Adrenal gland (tissue), 12 donors: Measurements from ENCODE around the gene FAM25C. TPM values are rescaled to one million over a fixed set of nuclear protein-coding genes. Genes with fewer than 3 reads are reported as not detected.
"Not testable (repeated sequence)": the region's sequence is repeated elsewhere in the genome, so short reads cannot be mapped to it uniquely, and the experiment has no call there.

Experiments
- DNase-seq, 7 donors: peaks; one replicate each; pipeline ENCODE4 v3.0.0-alpha.2; 2019 to 2020
- H3K27ac ChIP-seq, 5 donors: fragments of 200-600 bp; sonication (generic) in 4 of 5; 1 replicate in 3 of 5; 2 replicates in 2 of 5; pipeline versions ENCODE4 v1.5.1 to v1.8.0; 2016 to 2020; ENCODE audit warnings: mild to moderate bottlenecking in 1 of 5
- H3K27me3 ChIP-seq: fragments of 200-600 bp; 2 replicates; pipeline ENCODE4 v1.8.0; 2021
- H3K36me3 ChIP-seq, 2 donors: fragments of 200-600 bp; replicated peaks in 1 of 2; 1 replicate in 1 of 2; 2 replicates in 1 of 2; pipeline versions ENCODE4 v1.5.1 to v1.8.0; 2018 to 2022
- H3K4me1 ChIP-seq, 2 donors: fragments of 200-600 bp; replicated peaks in 1 of 2; 1 replicate in 1 of 2; 2 replicates in 1 of 2; pipeline versions ENCODE4 v1.5.1 to v1.8.0; 2018 to 2021
- H3K4me3 ChIP-seq, 4 donors: fragments of 200-600 bp; sonication (generic) in 3 of 4; one replicate each; pipeline ENCODE4 v1.5.1; 2016 to 2018
- H3K9me3 ChIP-seq, 3 donors: fragments of 200-600 bp; sonication (generic) in 1 of 3; replicated peaks in 1 of 3; 1 replicate in 2 of 3; 2 replicates in 1 of 3; pipeline versions ENCODE4 v1.5.1 to v1.8.0; 2016 to 2021
- WGBS, 4 donors: extraction: QIAGEN DNeasy Blood & Tissue Kit in 2 of 4; methylation state at CpG; one replicate each; pipeline versions ENCODE4 v1.1.5 to v1.1.7; 2013 to 2017; 5-methylcytosine and 5-hydroxymethylcytosine counted together
- intact Hi-C, 2 donors: fragments of 100-400 bp; cut with DNase I; formaldehyde crosslinking; loops; one replicate each; pipeline versions ENCODE4 v1.14.1 to v1.15.0; 2022 to 2023
- polyA plus RNA-seq, 3 donors: library from polyadenylated mRNA; stranded (reverse); fragments of 200-250 nt in 2 of 3; fragments of 350-450 nt in 1 of 3; fragmentation: Illumina TruSeq in 1 of 3; extraction: RNeasy Lipid Tissue Mini Kit (QIAGEN cat#74804) in 1 of 3; gene quantifications; one replicate each; pipeline ENCODE4 v1.2.3, GENCODE V29; 2013 to 2014
- small RNA-seq, 2 donors: library from RNA; depleted of rRNA; stranded (forward); fragments of <200 nt; gene quantifications; one replicate each; pipeline ENCODE3, GENCODE V24; 2016
- total RNA-seq, 9 donors: library from RNA; depleted of rRNA in 4 of 9; stranded (reverse); fragments of >200 nt in 4 of 9; fragments of 120-200 nt in 1 of 9; fragmentation: NEBNext Ultra II Directional in 1 of 9; extraction: Animal tissue kit (Norgen Biotek cat#: 25700) in 1 of 9; gene quantifications; one replicate each; pipeline versions ENCODE4 v1.1.0 to v1.2.4, GENCODE V29; 2013 to 2023
- donor health status: healthy with polysubstance abuse.
- donor health status: Bipolar disorder and iron deficiency.
- donor health status: DM: yes; HTN: yes; CAD: no.
- donor health status: DM: no; HTN: no; CAD: no.
- donor health status: DM: no; HTN: no; CAD: no.
- donor health status: DM: yes; HTN: yes; CAD: no.

Gene FAM25C
- total and polyA plus RNA-seq, 12 donors, result not detected

DNA sequence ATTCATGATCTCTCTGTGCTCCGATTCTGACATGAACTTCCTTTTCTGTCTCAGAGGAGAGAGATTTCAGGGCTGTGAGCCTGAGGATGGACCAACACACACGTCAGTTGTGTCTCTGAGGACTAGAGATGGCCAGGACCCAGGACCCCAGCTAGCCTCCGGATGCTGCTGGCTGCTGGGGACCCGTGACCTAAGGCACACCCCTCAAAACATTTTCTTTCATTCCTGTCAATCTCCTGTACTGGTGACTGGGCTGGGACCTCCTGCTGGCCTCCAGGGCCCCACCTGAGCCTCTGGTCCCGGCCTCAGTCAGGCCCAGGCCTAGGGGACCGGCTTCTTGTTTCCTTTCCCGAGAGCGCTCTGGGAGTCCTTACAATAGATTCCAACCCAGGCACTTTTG, 42.4 kb downstream of the FAM25C start:
- intact Hi-C loops, DNase-seq, H3K4me1 ChIP-seq, H3K4me3 ChIP-seq, H3K9me3 ChIP-seq, H3K36me3 ChIP-seq, H3K27me3 ChIP-seq, H3K27ac ChIP-seq: not testable (repeated sequence)
- WGBS, 4 donors, result 70 to 90% (median 86%) methylated on average over 5 to 8 of the region's 8 CpGs

DNA sequence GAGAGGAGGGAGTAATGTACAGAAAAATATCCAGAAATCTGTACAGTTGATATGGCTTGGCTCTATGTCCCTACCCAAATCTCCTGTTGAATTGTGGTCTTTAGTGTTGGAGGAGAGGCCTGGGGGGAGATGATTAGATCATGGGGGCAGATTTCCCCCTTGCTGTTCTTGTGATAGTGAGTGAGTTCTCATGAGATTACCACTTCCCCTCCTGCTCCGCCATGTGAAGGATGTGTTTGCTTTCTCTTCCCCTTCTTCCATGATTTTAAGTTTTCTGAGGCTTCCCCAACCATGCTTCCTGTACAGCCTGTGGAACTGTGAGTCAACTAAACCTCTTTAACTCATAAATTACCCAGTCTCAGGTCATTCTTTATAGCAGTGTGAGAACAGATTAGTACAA, 52.2 kb downstream of the FAM25C start:
- H3K27me3 ChIP-seq, DNase-seq, H3K4me1 ChIP-seq, intact Hi-C loops, H3K9me3 ChIP-seq, H3K36me3 ChIP-seq, H3K27ac ChIP-seq, H3K4me3 ChIP-seq: not testable (repeated sequence)
- 42 to 100% (median 77%) methylated on average over 1 of the region's 1 CpG for WGBS, 4 donors

Small RNA genes lying within 50 kb of the gene (small RNA-seq; reads per million reads assigned to genes)
- 0 reads per million in 2 donors for gene RNA5SP315

Other genes starting within 250 kb of the FAM25C start
- 1 to 10 TPM in 5 of 9 donors, under 1 TPM in 4; 0.17 to 3.0 (median 1.1) TPM for gene SYT15B, start 236.2 kb downstream of the FAM25C start, total RNA-seq
- under 1 TPM in 2 of 3 donors, not detected in 1; 0.20 to 0.24 TPM for gene SYT15B, start 236.2 kb downstream of the FAM25C start, polyA plus RNA-seq
- under 1 TPM in 3 of 9 donors, not detected in 6; 0.11 to 0.98 (median 0.30) TPM for gene NPY4R2, start 81.1 kb downstream of the FAM25C start, total RNA-seq
- not detected for gene NPY4R2, start 81.1 kb downstream of the FAM25C start, polyA plus RNA-seq